ENCODE data around the gene RAB14. TPM values are rescaled to one million over a fixed set of nuclear protein-coding genes. Genes with fewer than 3 reads are reported as not detected.

Gene RAB14
- total and polyA plus RNA-seq, 2 experiments from 2014 or later, result 58.7 to 61.9 TPM

- H3K27ac ChIP-seq, result no peak overlapping the region
- H3K4me1 ChIP-seq (ENCODE audit: insufficient read depth), result no peaks in the 10 kb centered on the region
- no peak overlapping the region for H3K4me2 ChIP-seq
- no peaks in the 10 kb centered on the region for H3K9me2 ChIP-seq (replicated peaks; ENCODE audit: insufficient read depth)
- no peaks in the 10 kb centered on the region for H3K79me2 ChIP-seq
- no peak for DNase-seq (ENCODE audit: low spot score)
- no peaks in the 10 kb centered on the region for H4K20me1 ChIP-seq (ENCODE audit: insufficient read depth, poor library complexity, severe bottlenecking)
- H3K9me3 ChIP-seq (ENCODE audit: low read depth), result no peaks in the 10 kb centered on the region
- H3K36me3 ChIP-seq (replicated peaks; ENCODE audit: insufficient read depth, low read depth), result no peaks in the 10 kb centered on the region
- 71% methylated on average over 2 of the region's 2 CpGs for WGBS (ENCODE audit: low lambda C conversion rate, missing lambda C conversion rate)
- H3K4me3 ChIP-seq, result no peak overlapping the region
- H2AFZ ChIP-seq, result no peak overlapping the region
- TF ChIP-seq EZH2 (IDR thresholded peaks at IDR 0.05; ENCODE audit: borderline replicate concordance) (no peak), EZH2phosphoT487 (IDR thresholded peaks at IDR 0.05; ENCODE audit: low read depth, severe bottlenecking, unreplicated experiment) (no peak), CTCF (IDR thresholded peaks at IDR 0.05; ENCODE audit: poor library complexity) (no peak)
- no peaks in the 10 kb centered on the region for H3K27me3 ChIP-seq
These were observed 45.4 kb downstream of the RAB14 start for GRCh38 chr9:121156263-121156731.

- no peaks in the 10 kb centered on the region for H4K20me1 ChIP-seq (ENCODE audit: insufficient read depth, poor library complexity, severe bottlenecking)
- no peaks in the 10 kb centered on the region for H3K4me1 ChIP-seq (ENCODE audit: insufficient read depth)
- 66% methylated on average over 6 of the region's 6 CpGs for WGBS (ENCODE audit: low lambda C conversion rate, missing lambda C conversion rate)
- H2AFZ ChIP-seq, result no peak overlapping the region
- no peaks in the 10 kb centered on the region for H3K36me3 ChIP-seq (replicated peaks; ENCODE audit: insufficient read depth, low read depth)
- DNase-seq (ENCODE audit: low spot score), result peak; percentile 31
- TF ChIP-seq CTCF (IDR thresholded peaks at IDR 0.05; ENCODE audit: poor library complexity) (no peak), EZH2 (IDR thresholded peaks at IDR 0.05; ENCODE audit: borderline replicate concordance) (no peak), EZH2phosphoT487 (IDR thresholded peaks at IDR 0.05; ENCODE audit: low read depth, severe bottlenecking, unreplicated experiment) (no peak)
- no peak overlapping the region for H3K4me2 ChIP-seq
- no peaks in the 10 kb centered on the region for H3K9me2 ChIP-seq (replicated peaks; ENCODE audit: insufficient read depth)
- no peak overlapping the region for H3K27ac ChIP-seq
- H3K9me3 ChIP-seq (ENCODE audit: low read depth), result no peaks in the 10 kb centered on the region
- H3K79me2 ChIP-seq, result no peaks in the 10 kb centered on the region
- no peak overlapping the region for H3K4me3 ChIP-seq
- H3K27me3 ChIP-seq, result no peaks in the 10 kb centered on the region
These were observed 46.9 kb downstream of the RAB14 start for GRCh38 chr9:121154782-121155181.

- Histone ChIP-seq H3K4me1 (ENCODE audit: insufficient read depth) (no peaks in the 10 kb centered on the region), H2AFZ (no peak overlapping the region), H3K27ac (no peak overlapping the region), H3K27me3 (no peaks in the 10 kb centered on the region), H3K36me3 (replicated peaks; ENCODE audit: insufficient read depth, low read depth) (no peaks in the 10 kb centered on the region), H3K9me2 (replicated peaks; ENCODE audit: insufficient read depth) (no peaks in the 10 kb centered on the region), H3K79me2 (no peaks in the 10 kb centered on the region), H3K4me3 (no peak overlapping the region), H3K9me3 (ENCODE audit: low read depth) (no peaks in the 10 kb centered on the region), H3K4me2 (no peak overlapping the region), H4K20me1 (ENCODE audit: insufficient read depth, poor library complexity, severe bottlenecking) (no peaks in the 10 kb centered on the region)
- no peak for DNase-seq (ENCODE audit: low spot score)
- WGBS (ENCODE audit: low lambda C conversion rate, missing lambda C conversion rate), result 92% methylated on average over 1 of the region's 1 CpG
- TF ChIP-seq CTCF (IDR thresholded peaks at IDR 0.05; ENCODE audit: poor library complexity) (no peak), EZH2phosphoT487 (IDR thresholded peaks at IDR 0.05; ENCODE audit: low read depth, severe bottlenecking, unreplicated experiment) (no peak)
These were observed 48.0 kb downstream of the RAB14 start for GRCh38 chr9:121153642-121154041.

- no peaks in the 10 kb centered on the region for H4K20me1 ChIP-seq (ENCODE audit: insufficient read depth, poor library complexity, severe bottlenecking)
- no peak overlapping the region for H3K27ac ChIP-seq
- H3K4me1 ChIP-seq (ENCODE audit: insufficient read depth), result no peaks in the 10 kb centered on the region
- no peak overlapping the region for H3K4me2 ChIP-seq
- TF ChIP-seq EZH2phosphoT487 (IDR thresholded peaks at IDR 0.05; ENCODE audit: low read depth, severe bottlenecking, unreplicated experiment), result no peak
- TF ChIP-seq CTCF (IDR thresholded peaks at IDR 0.05; ENCODE audit: poor library complexity), result no peak
- TF ChIP-seq EZH2 (IDR thresholded peaks at IDR 0.05; ENCODE audit: borderline replicate concordance), result no peak
- H3K4me3 ChIP-seq, result no peak overlapping the region
- H2AFZ ChIP-seq, result no peak overlapping the region
- H3K79me2 ChIP-seq, result no peaks in the 10 kb centered on the region
- DNase-seq (ENCODE audit: low spot score), result no peak
- 67% methylated on average over 2 of the region's 2 CpGs for WGBS (ENCODE audit: low lambda C conversion rate, missing lambda C conversion rate)
- no peaks in the 10 kb centered on the region for H3K36me3 ChIP-seq (replicated peaks; ENCODE audit: insufficient read depth, low read depth)
- H3K9me3 ChIP-seq (ENCODE audit: low read depth), result no peaks in the 10 kb centered on the region
- H3K9me2 ChIP-seq (replicated peaks; ENCODE audit: insufficient read depth), result no peaks in the 10 kb centered on the region
- no peaks in the 10 kb centered on the region for H3K27me3 ChIP-seq
These were observed 51.5 kb downstream of the RAB14 start for GRCh38 chr9:121150188-121150587.

Measured in hepatocyte (in vitro differentiated cells).